Neural cell (in vitro differentiated cells): ENCODE data around the gene CUL4B.
A peak's percentile ranks its signal among the peaks of the same experiment; 100 is the strongest.

Experiments
- CTCF ChIP-seq: fragments of 450-650 bp; IDR thresholded peaks from 2 replicates; pipeline ENCODE4 v1.5.1; 2014; ENCODE audit warnings: antibody characterized with exemption, mild to moderate bottlenecking, moderate library complexity; ENCODE audit not compliant: poor library complexity, severe bottlenecking
- EZH2 ChIP-seq: fragments of 200-600, 300-800 bp; shearing (Covaris generic), sonication (generic); IDR thresholded peaks from 2 replicates; pipeline ENCODE4 v1.6.1; 2014; ENCODE audit warnings: antibody characterized with exemption, low read length, borderline replicate concordance, mild to moderate bottlenecking; ENCODE audit not compliant: insufficient read depth, poor library complexity, severe bottlenecking
- MXI1 ChIP-seq: fragments of 450-650 bp; conservative IDR thresholded peaks from 2 replicates; pipeline ENCODE4 v1.6.1; 2014; ENCODE audit warnings: antibody characterized with exemption, mild to moderate bottlenecking; ENCODE audit not compliant: poor library complexity, severe bottlenecking
- POLR2AphosphoS5 ChIP-seq: IDR thresholded peaks from 2 replicates; pipeline ENCODE4 v1.6.1; 2012
- RAD21 ChIP-seq: fragments of 450-650 bp; conservative IDR thresholded peaks from 2 replicates; pipeline ENCODE4 v1.6.1; 2014; ENCODE audit warnings: antibody characterized with exemption, mild to moderate bottlenecking, moderate library complexity
- REST ChIP-seq: IDR thresholded peaks from 2 replicates; pipeline ENCODE4 v1.6.1; 2012; ENCODE audit warnings: borderline replicate concordance
- TAF1 ChIP-seq: IDR thresholded peaks from 2 replicates; pipeline ENCODE4 v1.6.1; 2012; ENCODE audit warnings: low read depth

- TF ChIP-seq CTCF, result no peak
- peak; percentile 58 for TF ChIP-seq POLR2AphosphoS5
- TF ChIP-seq EZH2, result no peak
- no peak for TF ChIP-seq TAF1
- TF ChIP-seq RAD21, result no peak
- no peak for TF ChIP-seq REST
- TF ChIP-seq MXI1, result no peak
Measured at GRCh38 chrX:120561634-120562568, 1.1 kb upstream of the CUL4B start.
